Measurements from ENCODE around the gene EPB41L3.

Gene EPB41L3

GRCh38 chr18:5467671-5468070 is 76.1 kb downstream of the EPB41L3 start:
- H2AFZ ChIP-seq (ENCODE audit: low read depth, low read length) = no peak overlapping the region
- no peaks in the 10 kb centered on the region for H3K27me3 ChIP-seq (ENCODE audit: low read depth, low read length)
- no peaks in the 10 kb centered on the region for H3K36me3 ChIP-seq (replicated peaks; ENCODE audit: low read depth, low read length)
- H3K4me2 ChIP-seq (ENCODE audit: low read length) = no peak overlapping the region
- no peaks in the 10 kb centered on the region for H4K20me1 ChIP-seq (ENCODE audit: insufficient read depth, low read length)
- no peak overlapping the region for H3K27ac ChIP-seq (ENCODE audit: low read length)
- H3K4me1 ChIP-seq (ENCODE audit: low read length) = no peaks in the 10 kb centered on the region
- H3K79me2 ChIP-seq (ENCODE audit: low read length) = no peaks in the 10 kb centered on the region
- no peak for TF ChIP-seq EZH2phosphoT487 (IDR thresholded peaks at IDR 0.05; ENCODE audit: low read depth)
- no peak for TF ChIP-seq CTCF (IDR thresholded peaks at IDR 0.05; ENCODE audit: low read depth, low read length)
- no peak overlapping the region for H3K4me3 ChIP-seq (ENCODE audit: low read length)
- H3K9ac ChIP-seq (ENCODE audit: low read length) = no peak overlapping the region
- H3K9me3 ChIP-seq (ENCODE audit: insufficient read depth, low read length) = no peaks in the 10 kb centered on the region

DNA sequence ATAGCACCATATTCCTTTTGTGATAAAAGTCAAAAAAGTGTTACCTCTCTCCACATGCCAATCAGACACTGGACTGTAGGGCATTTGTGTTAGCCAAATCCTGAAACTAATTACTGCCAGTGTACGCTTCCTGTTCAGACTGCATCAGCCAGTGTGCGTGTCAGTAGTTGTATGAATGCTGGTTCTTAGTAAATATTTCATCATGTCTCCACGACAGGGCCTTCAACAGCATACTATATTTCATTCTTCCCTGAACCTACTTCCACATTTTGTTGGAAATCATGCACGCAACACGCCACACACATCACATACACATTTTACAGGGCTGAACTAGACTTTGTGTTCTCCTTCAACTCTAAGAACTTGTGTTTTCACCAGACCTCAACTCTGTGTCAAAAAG is 77.5 kb downstream of the EPB41L3 start:
- Histone ChIP-seq H4K20me1 (ENCODE audit: insufficient read depth, low read length) (no peaks in the 10 kb centered on the region), H3K27ac (ENCODE audit: low read length) (no peak overlapping the region), H2AFZ (ENCODE audit: low read depth, low read length) (no peak overlapping the region), H3K4me1 (ENCODE audit: low read length) (no peaks in the 10 kb centered on the region), H3K9me3 (ENCODE audit: insufficient read depth, low read length) (no peaks in the 10 kb centered on the region), H3K79me2 (ENCODE audit: low read length) (no peaks in the 10 kb centered on the region), H3K36me3 (replicated peaks; ENCODE audit: low read depth, low read length) (no peaks in the 10 kb centered on the region), H3K27me3 (ENCODE audit: low read depth, low read length) (no peaks in the 10 kb centered on the region), H3K4me3 (ENCODE audit: low read length) (no peak overlapping the region), H3K4me2 (ENCODE audit: low read length) (no peak overlapping the region), H3K9ac (ENCODE audit: low read length) (no peak overlapping the region)
- TF ChIP-seq EZH2phosphoT487 (IDR thresholded peaks at IDR 0.05; ENCODE audit: low read depth) (no peak), CTCF (IDR thresholded peaks at IDR 0.05; ENCODE audit: low read depth, low read length) (no peak)

DNA sequence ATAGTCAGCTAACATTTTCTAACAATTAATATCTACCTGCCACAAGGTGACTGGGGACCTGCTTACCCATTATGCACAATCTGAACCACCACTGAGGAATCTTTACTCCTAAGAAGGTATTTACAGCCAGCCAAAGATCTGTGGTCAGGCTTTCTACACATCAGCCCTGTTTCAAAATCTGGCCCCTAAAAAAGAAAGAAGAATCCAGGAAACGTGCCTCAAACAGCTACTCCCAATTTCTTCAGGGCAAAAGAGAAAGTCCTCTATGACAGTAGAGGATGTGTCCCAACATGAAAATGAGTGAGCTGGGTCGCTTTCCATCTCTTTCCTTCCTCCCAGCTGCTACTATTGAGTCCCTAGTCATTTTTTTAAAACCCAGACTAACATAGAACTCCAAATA is 79.5 kb downstream of the EPB41L3 start:
- no peak for TF ChIP-seq CTCF (IDR thresholded peaks at IDR 0.05; ENCODE audit: low read depth, low read length)
- no peak for TF ChIP-seq EZH2phosphoT487 (IDR thresholded peaks at IDR 0.05; ENCODE audit: low read depth)
- no peak overlapping the region for H3K4me2 ChIP-seq (ENCODE audit: low read length)
- no peaks in the 10 kb centered on the region for H3K36me3 ChIP-seq (replicated peaks; ENCODE audit: low read depth, low read length)
- no peaks in the 10 kb centered on the region for H4K20me1 ChIP-seq (ENCODE audit: insufficient read depth, low read length)
- no peaks in the 10 kb centered on the region for H3K4me1 ChIP-seq (ENCODE audit: low read length)
- no peaks in the 10 kb centered on the region for H3K9me3 ChIP-seq (ENCODE audit: insufficient read depth, low read length)
- no peak overlapping the region for H2AFZ ChIP-seq (ENCODE audit: low read depth, low read length)
- no peaks in the 10 kb centered on the region for H3K27me3 ChIP-seq (ENCODE audit: low read depth, low read length)
- H3K79me2 ChIP-seq (ENCODE audit: low read length) = no peaks in the 10 kb centered on the region
- no peak overlapping the region for H3K27ac ChIP-seq (ENCODE audit: low read length)
- H3K9ac ChIP-seq (ENCODE audit: low read length) = no peak overlapping the region
- H3K4me3 ChIP-seq (ENCODE audit: low read length) = no peak overlapping the region

GRCh38 chr18:5463831-5464230 is 80.0 kb downstream of the EPB41L3 start:
- Histone ChIP-seq H3K9me3 (ENCODE audit: insufficient read depth, low read length) (no peaks in the 10 kb centered on the region), H3K36me3 (replicated peaks; ENCODE audit: low read depth, low read length) (no peaks in the 10 kb centered on the region), H4K20me1 (ENCODE audit: insufficient read depth, low read length) (no peaks in the 10 kb centered on the region), H3K79me2 (ENCODE audit: low read length) (no peaks in the 10 kb centered on the region), H3K27me3 (ENCODE audit: low read depth, low read length) (no peaks in the 10 kb centered on the region), H3K27ac (ENCODE audit: low read length) (no peak overlapping the region), H3K4me2 (ENCODE audit: low read length) (no peak overlapping the region), H3K4me3 (ENCODE audit: low read length) (no peak overlapping the region), H3K9ac (ENCODE audit: low read length) (no peak overlapping the region), H2AFZ (ENCODE audit: low read depth, low read length) (no peak overlapping the region), H3K4me1 (ENCODE audit: low read length) (no peaks in the 10 kb centered on the region)
- no peak for TF ChIP-seq CTCF (IDR thresholded peaks at IDR 0.05; ENCODE audit: low read depth, low read length)
- no peak for TF ChIP-seq EZH2phosphoT487 (IDR thresholded peaks at IDR 0.05; ENCODE audit: low read depth)

All from OCI-LY3 (cell line).